ENCODE data around the gene UBE2Q1.
A peak's percentile ranks its signal among the peaks of the same experiment; 100 is the strongest.

The UBE2Q1 gene

GRCh38 chr1:154575951-154576566 lies 17.6 kb upstream of the UBE2Q1 start:
- DNase-seq = no peak

- no peak for DNase-seq
Measured at GRCh38 chr1:154575147-154575927, 16.9 kb upstream of the UBE2Q1 start.

GRCh38 chr1:154574716-154575115 lies 16.3 kb upstream of the UBE2Q1 start:
- DNase-seq = peak; percentile 89

GRCh38 chr1:154573168-154573510 lies 14.7 kb upstream of the UBE2Q1 start:
- no peak for DNase-seq

GRCh38 chr1:154572468-154573167 lies 14.2 kb upstream of the UBE2Q1 start:
- DNase-seq = no peak

DNA sequence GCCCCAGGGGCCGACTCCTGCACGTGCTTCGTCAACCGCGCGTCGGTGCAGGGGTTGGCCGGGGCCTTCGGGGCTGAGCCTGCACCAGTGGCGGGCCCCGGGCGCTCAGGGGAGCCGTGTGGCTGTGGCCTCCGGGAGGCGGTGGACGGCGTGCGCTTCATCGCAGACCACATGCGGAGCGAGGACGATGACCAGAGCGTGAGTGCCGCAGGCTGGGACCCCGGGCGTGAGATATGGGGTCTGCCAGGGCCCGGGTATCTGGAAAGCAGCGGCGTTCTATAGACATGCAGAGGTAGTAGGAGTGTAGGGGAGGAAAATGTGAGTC lies 13.5 kb upstream of the UBE2Q1 start:
- DNase-seq = no peak

DNA sequence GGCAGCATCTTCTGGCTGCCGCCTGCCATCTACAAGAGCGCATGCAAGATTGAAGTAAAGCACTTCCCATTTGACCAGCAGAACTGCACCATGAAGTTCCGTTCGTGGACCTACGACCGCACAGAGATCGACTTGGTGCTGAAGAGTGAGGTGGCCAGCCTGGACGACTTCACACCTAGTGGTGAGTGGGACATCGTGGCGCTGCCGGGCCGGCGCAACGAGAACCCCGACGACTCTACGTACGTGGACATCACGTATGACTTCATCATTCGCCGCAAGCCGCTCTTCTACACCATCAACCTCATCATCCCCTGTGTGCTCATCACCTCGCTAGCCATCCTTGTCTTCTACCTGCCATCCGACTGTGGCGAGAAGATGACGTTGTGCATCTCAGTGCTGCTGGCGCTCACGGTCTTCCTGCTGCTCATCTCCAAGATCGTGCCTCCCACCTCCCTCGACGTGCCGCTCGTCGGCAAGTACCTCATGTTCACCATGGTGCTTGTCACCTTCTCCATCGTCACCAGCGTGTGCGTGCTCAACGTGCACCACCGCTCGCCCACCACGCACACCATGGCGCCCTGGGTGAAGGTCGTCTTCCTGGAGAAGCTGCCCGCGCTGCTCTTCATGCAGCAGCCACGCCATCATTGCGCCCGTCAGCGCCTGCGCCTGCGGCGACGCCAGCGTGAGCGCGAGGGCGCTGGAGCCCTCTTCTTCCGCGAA lies 12.9 kb upstream of the UBE2Q1 start:
- no peak for DNase-seq

DNA sequence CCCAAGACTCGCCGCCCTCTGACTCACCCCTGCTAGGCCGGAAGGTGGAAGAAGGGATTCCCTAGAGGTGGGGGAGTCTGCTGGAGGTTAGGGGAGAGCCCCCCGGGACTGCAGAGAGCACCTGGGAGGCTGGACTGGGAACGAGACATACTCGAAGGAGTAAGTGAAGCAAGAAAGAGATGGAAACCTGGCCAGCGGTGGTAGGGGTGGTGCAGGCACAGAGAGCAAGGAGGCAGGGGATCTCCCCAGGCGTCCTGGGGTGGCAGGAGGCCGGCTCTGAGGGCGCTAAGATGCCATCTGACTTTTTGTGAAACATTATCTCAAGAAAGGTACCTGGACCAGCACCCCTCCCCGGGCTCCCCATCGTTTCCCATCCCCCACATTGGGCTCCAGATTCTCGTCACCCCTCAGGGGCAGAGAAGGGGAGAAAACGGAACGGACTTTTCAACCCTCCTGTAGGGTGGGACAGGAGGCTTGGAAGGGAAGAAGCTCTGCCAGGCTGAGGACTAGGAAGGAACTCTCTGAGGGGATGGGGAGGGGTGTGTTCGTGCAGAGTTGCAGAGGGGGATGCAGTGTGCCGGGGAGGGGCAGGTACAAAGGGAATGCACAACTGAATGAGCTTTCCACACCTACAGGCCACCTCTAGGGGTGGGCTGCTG lies 9.8 kb upstream of the UBE2Q1 start:
- no peak for DNase-seq

- DNase-seq = peak; percentile 75
Measured at GRCh38 chr1:154567386-154568156, 9.1 kb upstream of the UBE2Q1 start, which contains the start of gene CHRNB2. CHRNB2 (plus strand) TSS chr1:154567778; CDS start chr1:154568045, 267 bp downstream.

DNA sequence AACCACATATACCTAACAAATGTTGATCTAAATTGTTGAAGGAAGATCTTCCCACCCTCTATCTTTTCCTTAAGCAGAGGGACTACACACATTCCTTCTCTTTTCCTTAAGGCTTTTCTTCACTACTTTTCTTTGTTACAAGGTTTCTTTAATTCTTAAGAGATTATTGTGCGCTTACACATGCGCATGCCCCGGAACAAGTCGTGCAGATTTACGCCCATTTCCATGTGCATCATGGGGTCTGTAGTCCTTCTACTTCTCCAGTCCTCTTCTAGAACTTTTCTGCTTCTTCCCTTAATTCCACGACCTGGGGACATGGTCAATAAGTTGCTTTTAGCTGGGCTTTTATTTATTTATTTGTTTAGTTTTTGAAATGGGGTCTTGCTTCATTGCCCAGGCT lies 7.4 kb upstream of the UBE2Q1 start:
- no peak for DNase-seq

DNA sequence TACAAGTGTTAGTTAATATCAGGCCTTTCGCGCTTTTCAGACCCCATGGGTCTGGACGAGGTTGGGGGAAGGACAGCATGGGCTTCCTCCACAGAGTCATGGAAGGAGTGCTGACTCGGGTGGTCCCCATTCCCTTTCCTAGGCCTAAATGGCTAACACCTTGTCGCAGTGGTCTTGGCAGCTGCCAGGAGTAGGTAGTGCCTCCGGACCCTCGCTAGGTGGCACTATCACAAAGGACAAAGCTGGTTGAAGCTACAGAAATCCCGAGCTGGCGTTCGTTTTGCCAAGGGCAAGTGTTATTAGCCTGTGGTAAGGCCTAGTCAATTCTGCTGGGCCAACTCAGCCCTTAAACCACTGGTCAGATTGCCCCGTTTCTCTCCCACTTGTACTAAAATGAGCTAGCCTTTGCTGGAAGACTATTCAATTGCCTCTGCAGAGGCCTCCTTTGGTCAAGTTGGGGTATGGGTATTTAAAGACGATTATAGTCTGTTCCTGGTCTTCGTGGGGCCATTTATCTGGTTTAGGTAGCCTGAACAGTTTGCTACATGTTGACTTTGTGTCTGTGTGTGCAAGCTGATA lies 1.1 kb upstream of the UBE2Q1 start:
- peak; percentile 94 for DNase-seq

DNA sequence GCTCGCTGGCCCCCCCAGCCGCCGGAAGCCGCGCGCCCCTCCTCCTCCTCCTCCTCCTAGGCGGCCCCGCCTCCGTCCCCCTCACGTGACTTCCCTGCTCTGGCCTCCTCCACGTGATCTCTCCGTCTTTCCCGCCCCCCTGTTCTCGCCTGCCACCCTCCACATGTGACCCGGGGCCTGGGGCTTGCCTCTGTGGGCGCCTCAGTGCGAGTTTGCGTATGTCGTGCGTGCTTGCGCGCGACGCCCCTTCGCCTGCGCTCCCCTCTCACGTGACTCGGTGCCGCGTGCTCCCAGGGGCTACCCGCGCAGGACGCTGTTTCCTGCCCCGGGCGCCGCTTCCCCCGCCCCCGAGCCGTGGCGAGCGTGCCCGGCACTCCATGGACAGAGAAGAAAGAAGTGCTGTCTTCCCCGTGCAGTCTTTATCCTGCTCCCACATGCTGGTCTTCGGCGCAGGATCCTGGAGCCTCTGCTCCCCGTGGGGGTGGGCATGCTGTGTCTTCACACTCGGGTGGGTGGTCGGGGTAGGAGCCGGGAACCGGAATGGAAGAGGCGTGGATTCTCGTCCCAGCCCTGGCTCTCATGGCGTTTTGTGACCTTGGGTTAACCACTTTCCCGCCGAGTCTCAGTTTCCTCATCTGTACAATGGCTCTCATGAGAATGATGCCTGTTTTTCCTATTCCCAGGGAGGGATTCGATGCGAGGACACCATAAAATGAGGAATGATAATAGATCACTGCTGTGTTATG lies 431 bp upstream of the UBE2Q1 start:
- DNase-seq = peak; percentile 98

GRCh38 chr1:154557248-154557938 lies 1.1 kb downstream of the UBE2Q1 start:
- no peak for DNase-seq

DNA sequence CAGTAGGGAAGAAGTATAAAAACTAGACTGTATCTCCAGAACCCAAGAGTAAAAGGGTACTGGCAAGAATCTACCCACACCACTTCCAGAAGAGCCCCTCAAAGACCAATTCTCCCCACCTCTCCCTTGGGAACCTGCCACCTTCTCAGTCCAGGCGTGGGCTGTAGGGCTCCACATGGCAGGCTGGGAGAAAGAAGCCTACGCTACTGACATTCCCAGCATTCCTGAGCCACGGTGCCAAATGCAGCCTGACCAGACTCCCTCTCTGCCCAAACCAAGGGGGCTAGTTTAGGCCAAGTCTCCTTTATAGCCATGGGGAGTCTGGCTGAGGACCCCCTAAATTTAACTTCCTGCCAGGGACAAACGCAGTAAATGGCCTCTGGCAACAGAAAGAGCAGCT lies 2.0 kb downstream of the UBE2Q1 start:
- no peak for DNase-seq

DNA sequence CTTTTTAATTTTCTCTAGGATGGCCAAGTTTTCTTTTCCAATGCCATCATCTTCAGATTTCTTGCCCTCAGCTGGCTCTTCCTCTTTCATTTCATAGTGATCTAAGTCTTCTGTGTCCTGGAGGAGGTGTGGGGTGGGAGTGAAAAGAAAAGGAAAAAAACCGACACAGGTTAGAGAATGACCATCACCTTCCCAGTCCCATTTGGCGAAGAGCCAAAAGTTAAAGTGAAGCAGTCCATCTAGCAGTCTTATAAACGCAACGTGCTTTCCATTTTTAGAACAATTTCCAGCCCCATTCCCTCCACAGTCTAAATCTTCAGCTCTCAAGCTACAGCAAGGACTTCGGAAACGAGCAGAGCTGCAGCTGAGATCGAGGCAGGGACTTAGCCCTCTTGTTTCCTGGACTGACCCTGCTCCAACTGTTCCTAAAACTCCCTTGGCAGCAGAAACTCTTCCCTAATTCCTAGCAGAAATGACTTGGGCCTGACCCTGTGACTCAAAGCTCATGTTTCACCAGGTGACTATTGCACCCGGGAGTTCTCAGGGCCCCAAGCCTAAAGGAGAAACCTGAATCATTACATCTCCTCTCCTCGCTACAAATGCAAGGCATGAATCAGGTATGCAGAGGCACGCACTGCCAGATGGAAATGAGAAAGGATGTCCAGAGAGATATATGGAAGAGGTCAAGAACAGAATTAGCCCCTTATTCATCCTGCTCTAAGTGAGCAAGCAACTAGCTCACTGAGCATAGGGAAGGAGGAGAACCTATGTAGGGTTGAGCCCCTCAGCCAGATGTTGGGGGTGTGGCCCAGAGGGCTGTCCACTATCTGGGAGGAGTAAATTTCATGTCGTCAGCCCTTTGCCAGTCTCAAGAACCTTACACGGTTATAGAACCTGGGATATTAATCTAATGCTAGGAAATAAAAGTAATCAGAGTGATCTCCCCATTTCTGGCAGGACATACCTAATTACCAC lies 5.1 kb downstream of the UBE2Q1 start:
- DNase-seq = no peak

DNA sequence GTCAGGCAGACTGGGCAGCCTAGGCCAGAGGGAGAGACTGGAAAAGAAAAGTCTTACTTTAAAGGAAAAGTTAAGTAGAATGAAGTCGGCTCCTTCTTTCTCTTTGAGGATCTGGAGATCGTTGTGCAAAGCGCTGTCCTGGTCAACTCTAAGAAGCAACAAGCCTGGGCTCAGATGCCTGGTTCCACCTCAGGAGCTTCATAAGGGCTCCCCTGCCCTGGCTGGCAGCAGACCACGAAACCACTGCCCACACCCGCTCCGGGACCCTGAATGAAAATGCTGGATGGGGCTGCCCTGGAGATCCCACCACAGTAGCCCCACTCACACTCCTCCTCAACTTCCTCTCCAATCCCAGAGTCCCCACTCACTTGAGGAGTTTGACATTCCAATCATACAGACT lies 6.4 kb downstream of the UBE2Q1 start:
- no peak for DNase-seq

DNA sequence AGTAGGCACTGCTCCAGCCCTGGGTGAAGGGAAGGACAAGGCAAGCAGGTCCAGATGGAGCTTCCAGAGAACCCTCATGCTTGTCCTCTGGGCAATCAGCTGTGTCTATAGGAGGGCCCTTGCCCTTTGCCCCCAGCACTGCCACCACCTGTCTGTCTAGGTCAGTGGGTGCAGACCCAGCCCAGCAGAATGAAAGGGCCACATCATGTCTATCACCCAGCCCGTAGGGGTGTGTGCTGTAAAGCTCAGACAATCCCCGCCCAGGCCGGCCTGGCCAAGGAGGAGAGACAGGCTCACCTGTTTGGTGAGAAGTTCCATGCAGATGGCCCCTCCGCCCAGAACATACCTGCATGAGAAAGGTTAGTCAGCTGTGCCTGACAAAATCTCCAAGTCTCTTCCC lies 7.0 kb downstream of the UBE2Q1 start:
- DNase-seq = no peak

DNA sequence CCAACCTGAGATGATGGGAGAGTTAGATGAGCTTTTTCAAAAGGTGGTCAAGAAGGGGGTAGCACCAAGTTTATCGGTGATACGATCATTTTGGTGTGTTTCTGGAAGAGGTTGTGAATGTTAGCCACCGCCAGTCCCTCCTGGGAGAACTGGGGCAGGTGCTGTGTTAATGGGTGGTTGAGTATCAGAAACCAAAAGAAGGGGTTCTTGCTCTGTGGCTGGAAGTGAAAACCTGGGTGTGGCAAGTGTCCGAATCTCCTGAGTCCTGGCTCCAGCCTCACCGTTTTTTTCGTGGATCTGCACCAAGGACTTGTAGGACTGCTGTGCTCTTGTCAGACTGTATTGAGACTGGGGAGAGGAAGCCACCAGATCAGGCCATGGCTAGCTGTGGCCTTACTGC lies 7.8 kb downstream of the UBE2Q1 start:
- no peak for DNase-seq

DNA sequence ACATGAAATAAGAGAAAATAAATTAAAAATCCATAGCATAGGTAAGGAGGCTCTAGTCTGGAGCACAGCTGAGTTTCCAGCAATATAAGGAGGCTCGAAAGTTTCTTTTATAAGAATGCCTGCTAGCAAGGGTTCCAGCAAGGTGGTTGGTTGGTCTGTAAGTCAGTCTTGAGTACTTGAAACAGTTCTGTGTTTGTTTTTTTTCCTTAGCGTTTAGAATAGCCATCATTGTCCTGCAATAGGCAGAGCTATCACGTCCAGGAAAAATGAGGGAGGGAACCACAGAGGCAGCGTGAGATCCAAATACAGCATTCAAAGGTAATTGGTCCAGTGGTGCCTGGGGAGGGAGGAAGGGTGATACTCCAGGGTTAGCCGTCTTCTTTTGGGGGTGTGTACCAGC lies 8.4 kb downstream of the UBE2Q1 start:
- no peak for DNase-seq

All from COR-L47 (cell line).